Calu3 (cell line): ENCODE results near the gene PKN2. TPM values are rescaled to one million over a fixed set of nuclear protein-coding genes. Genes with fewer than 3 reads are reported as not detected.
A peak's percentile ranks its signal among the peaks of the same experiment; 100 is the strongest.

Experiments used
- BruUV-seq: library from RNA; stranded (reverse); fragments of 400-500 nt; replicated peaks from 2 replicates; lab custom pipeline; 2021; lab: Mats Ljungman, UMichigan
- CTCF ChIA-PET: fragments of 300-600 bp; sonication (Branson Sonifier 250); formaldehyde crosslinking; loops from one replicate; lab custom pipeline; 2022; ENCODE audit warnings: antibody characterized with exemption; lab: Charles Lee
- DNase-seq: peaks from one replicate; pipeline ENCODE4 v3.0.0; 2022
- H3K27ac Mint-ChIP-seq: one replicate; pipeline ENCODE4 v1.8.0; 2022; ENCODE audit warnings: mixed read lengths; ENCODE audit not compliant: unreplicated experiment
- H3K27me3 Mint-ChIP-seq: one replicate; pipeline ENCODE4 v1.8.0; 2022; ENCODE audit warnings: mixed read lengths; ENCODE audit not compliant: unreplicated experiment
- H3K36me3 Mint-ChIP-seq: one replicate; pipeline ENCODE4 v1.8.0; 2022; ENCODE audit warnings: mild to moderate bottlenecking, moderate library complexity, mixed read lengths; ENCODE audit not compliant: insufficient read depth, unreplicated experiment
- H3K4me1 Mint-ChIP-seq: one replicate; pipeline ENCODE4 v1.8.0; 2022; ENCODE audit warnings: mild to moderate bottlenecking, low read depth, mixed read lengths; ENCODE audit not compliant: unreplicated experiment
- H3K4me3 Mint-ChIP-seq: one replicate; pipeline ENCODE4 v1.8.0; 2022; ENCODE audit warnings: mild to moderate bottlenecking, low read depth, moderate library complexity, mixed read lengths; ENCODE audit not compliant: unreplicated experiment
- H3K9me3 Mint-ChIP-seq: one replicate; pipeline ENCODE4 v1.8.0; 2022; ENCODE audit warnings: low read depth, mixed read lengths; ENCODE audit not compliant: unreplicated experiment
- CTCF ChIP-seq: fragments of 200-600 bp; IDR thresholded peaks from one replicate; pipeline ENCODE4 v1.8.0; 2022; ENCODE audit warnings: antibody characterized with exemption; ENCODE audit not compliant: unreplicated experiment
- intact Hi-C: fragments of 100-400 bp; cut with micrococcal nuclease; formaldehyde crosslinking; loops from one replicate; pipeline ENCODE4 v1.10.0; 2022; ENCODE audit not compliant: unreplicated experiment
- total RNA-seq: library from RNA; stranded (reverse); gene quantifications from 2 replicates; pipeline ENCODE4 v1.2.3, GENCODE V29; 2022

Gene PKN2
- total RNA-seq, 1 experiment from 2014 or later, result 82.8 TPM

GRCh38 chr1:88658419-88658818, 25.7 kb upstream of the PKN2 start:
- Mint-ChIP-seq H3K4me1 (peaks cover 21% of the 10 kb centered on the region), H3K4me3 (no peak overlapping the region), H3K36me3 (no peaks in the 10 kb centered on the region), H3K27ac (no peak overlapping the region), H3K27me3 (no peaks in the 10 kb centered on the region), H3K9me3 (no peaks in the 10 kb centered on the region)
- DNase-seq, result no peak
- intact Hi-C loops, result no loop called here
- TF ChIP-seq CTCF, result no peak
- CTCF ChIA-PET, result interaction anchor here (1.2 kb wide), 1 partner anchor 26 kb away, joined by 4 read pairs; the partner anchor contains the start of gene PKN2
- BruUV-seq, result no TSS peak

- CTCF ChIA-PET, result no interaction called here
- Mint-ChIP-seq H3K9me3 (no peaks in the 10 kb centered on the region), H3K27ac (no peak overlapping the region), H3K4me3 (no peak overlapping the region), H3K36me3 (no peaks in the 10 kb centered on the region), H3K27me3 (no peaks in the 10 kb centered on the region), H3K4me1 (peaks cover 21% of the 10 kb centered on the region)
- no peak for TF ChIP-seq CTCF
- BruUV-seq, result no TSS peak
- intact Hi-C loops, result no loop called here
- DNase-seq, result no peak
Measured at GRCh38 chr1:88659552-88659951, 24.5 kb upstream of the PKN2 start.

- no peak for TF ChIP-seq CTCF
- Mint-ChIP-seq H3K9me3 (no peaks in the 10 kb centered on the region), H3K27me3 (no peaks in the 10 kb centered on the region), H3K4me3 (peak overlapping the region; percentile 15), H3K36me3 (no peaks in the 10 kb centered on the region), H3K4me1 (peaks cover 21% of the 10 kb centered on the region), H3K27ac (peak overlapping the region; percentile 77)
- no TSS peak for BruUV-seq
- CTCF ChIA-PET, result interaction anchor here (0.6 to 1.0 kb wide), 3 partner anchors 10 to 23 kb away, joined by 3 read pairs; partner anchors contain the start of gene PKN2
- intact Hi-C loops, result no loop called here
- DNase-seq, result peak; percentile 6
Measured at GRCh38 chr1:88661188-88661587, 22.9 kb upstream of the PKN2 start.

GRCh38 chr1:88661951-88662699, 21.9 kb upstream of the PKN2 start:
- no peak overlapping the region for H3K4me3 Mint-ChIP-seq

More at GRCh38 chr1:88661951-88662699, 21.9 kb upstream of the PKN2 start:
- CTCF ChIA-PET, result interaction anchor here (1.0 kb wide), 1 partner anchor 22 kb away, joined by 3 read pairs; the partner anchor contains the start of gene PKN2
- H3K36me3 Mint-ChIP-seq, result no peaks in the 10 kb centered on the region
- H3K9me3 Mint-ChIP-seq, result no peaks in the 10 kb centered on the region
- no peaks in the 10 kb centered on the region for H3K27me3 Mint-ChIP-seq
- H3K27ac Mint-ChIP-seq, result peak overlapping the region; percentile 77
- TF ChIP-seq CTCF, result no peak
- DNase-seq, result no peak
- BruUV-seq, result no TSS peak
- intact Hi-C loops, result no loop called here
- H3K4me1 Mint-ChIP-seq, result peaks cover 21% of the 10 kb centered on the region
